ENCODE data around the gene FAM221B.

DNA sequence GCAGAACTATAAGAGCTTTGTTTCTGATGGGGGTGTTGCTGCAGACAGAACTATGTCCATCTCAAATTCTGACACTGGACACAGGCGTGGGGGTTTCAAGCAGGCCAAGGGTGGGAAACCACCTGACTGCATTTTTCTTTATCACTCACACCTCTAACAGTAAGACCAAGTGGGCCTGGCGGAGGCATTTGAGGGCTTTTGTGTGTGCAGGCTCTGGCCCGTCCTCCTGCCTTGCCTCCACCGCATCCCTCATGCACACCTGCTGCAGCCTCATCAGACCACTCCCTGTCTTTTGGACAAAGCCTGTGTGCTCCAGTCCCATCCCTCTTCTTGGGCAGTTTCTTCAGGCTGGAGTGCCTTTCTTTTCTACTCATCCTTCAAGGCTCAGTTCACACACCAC, 33.8 kb upstream of the FAM221B start:
- TF ChIP-seq, protein P1, sequence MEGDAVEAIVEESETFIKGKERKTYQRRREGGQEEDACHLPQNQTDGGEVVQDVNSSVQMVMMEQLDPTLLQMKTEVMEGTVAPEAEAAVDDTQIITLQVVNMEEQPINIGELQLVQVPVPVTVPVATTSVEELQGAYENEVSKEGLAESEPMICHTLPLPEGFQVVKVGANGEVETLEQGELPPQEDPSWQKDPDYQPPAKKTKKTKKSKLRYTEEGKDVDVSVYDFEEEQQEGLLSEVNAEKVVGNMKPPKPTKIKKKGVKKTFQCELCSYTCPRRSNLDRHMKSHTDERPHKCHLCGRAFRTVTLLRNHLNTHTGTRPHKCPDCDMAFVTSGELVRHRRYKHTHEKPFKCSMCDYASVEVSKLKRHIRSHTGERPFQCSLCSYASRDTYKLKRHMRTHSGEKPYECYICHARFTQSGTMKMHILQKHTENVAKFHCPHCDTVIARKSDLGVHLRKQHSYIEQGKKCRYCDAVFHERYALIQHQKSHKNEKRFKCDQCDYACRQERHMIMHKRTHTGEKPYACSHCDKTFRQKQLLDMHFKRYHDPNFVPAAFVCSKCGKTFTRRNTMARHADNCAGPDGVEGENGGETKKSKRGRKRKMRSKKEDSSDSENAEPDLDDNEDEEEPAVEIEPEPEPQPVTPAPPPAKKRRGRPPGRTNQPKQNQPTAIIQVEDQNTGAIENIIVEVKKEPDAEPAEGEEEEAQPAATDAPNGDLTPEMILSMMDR (conservative IDR thresholded peaks at IDR 0.05; ENCODE audit: low read depth, low read length), result no peak
- TF ChIP-seq EZH2 (IDR thresholded peaks at IDR 0.05; ENCODE audit: borderline replicate concordance, low read depth, low read length, poor library complexity, severe bottlenecking), result no peak
